ENCODE results near the gene PLCH2. TPM values are rescaled to one million over a fixed set of nuclear protein-coding genes. Genes with fewer than 3 reads are reported as not detected.
"Not testable (repeated sequence)": the region's sequence is repeated elsewhere in the genome, so short reads cannot be mapped to it uniquely, and the experiment has no call there.

PLCH2 gene
- total and polyA plus RNA-seq, 11 donors = 0.04 to 1.0 (median 0.35) TPM; not detected in 4

GRCh38 chr1:2438038-2438437 lies 38.1 kb upstream of the PLCH2 start:
- intact Hi-C loops (cut with DNase I) = loop anchor here in 1 of 10 donors (10.0 kb wide), 1 partner anchor 217 kb away; no protein-coding TSS in a partner anchor
- Histone ChIP-seq H3K9me3 (no peaks in the 10 kb centered on the region), H3K27me3 (peaks cover 7 to 45% (median 21%) of the 10 kb centered on the region in 9 donors), H3K4me1 (peaks cover 0 to under 1% (median 0%) of the 10 kb centered on the region in 12 donors), H3K4me3 (no peak overlapping the region), H3K36me3 (no peaks in the 10 kb centered on the region), H3K27ac (no peak overlapping the region)
- TF ChIP-seq CTCF (IDR thresholded peaks at IDR 0.05) (no peak), POLR2A (IDR thresholded peaks at IDR 0.05) (no peak)
- DNase-seq (no peak), ATAC-seq (no peak)
- WGBS, 4 donors = 73 to 80% (median 77%) methylated on average over 2 to 15 of the region's 15 CpGs

- Histone ChIP-seq H3K4me3 (no peak overlapping the region), H3K9me3 (no peaks in the 10 kb centered on the region), H3K36me3 (no peaks in the 10 kb centered on the region), H3K27me3 (peaks cover 13 to 44% (median 24%) of the 10 kb centered on the region in 9 donors), H3K27ac (no peak overlapping the region), H3K4me1 (peaks cover 0 to 6% (median 0%) of the 10 kb centered on the region in 12 donors)
- no peak for ATAC-seq
- no peak for DNase-seq
- 82 to 87% (median 85%) methylated on average over 11 to 14 of the region's 14 CpGs for WGBS, 4 donors
- TF ChIP-seq POLR2A (IDR thresholded peaks at IDR 0.05) (no peak), CTCF (IDR thresholded peaks at IDR 0.05) (no peak)
- intact Hi-C loops (cut with DNase I) = loop anchor here in 1 of 10 donors (10.0 kb wide), 1 partner anchor 216 kb away; no protein-coding TSS in a partner anchor
These were observed 37.4 kb upstream of the PLCH2 start for GRCh38 chr1:2438641-2439040.

GRCh38 chr1:2439369-2439768 lies 36.7 kb upstream of the PLCH2 start:
- WGBS, 4 donors = 51 to 65% (median 61%) methylated on average over 9 to 15 of the region's 15 CpGs
- Histone ChIP-seq H3K27me3 (peaks cover 20 to 43% (median 29%) of the 10 kb centered on the region in 9 donors), H3K36me3 (no peaks in the 10 kb centered on the region), H3K9me3 (no peaks in the 10 kb centered on the region), H3K27ac (no peak overlapping the region), H3K4me1 (peaks cover 0 to 10% (median 0%) of the 10 kb centered on the region in 12 donors), H3K4me3 (no peak overlapping the region)
- DNase-seq = no peak
- intact Hi-C loops (cut with DNase I) = loop anchor here in 1 of 10 donors (10.0 kb wide), 1 partner anchor 215 kb away; no protein-coding TSS in a partner anchor
- TF ChIP-seq CTCF (IDR thresholded peaks at IDR 0.05) (no peak), POLR2A (IDR thresholded peaks at IDR 0.05) (no peak)
- no peak for ATAC-seq

GRCh38 chr1:2440346-2440745 lies 35.7 kb upstream of the PLCH2 start:
- peak in 1 of 4 donors; percentile 24 for ATAC-seq
- peak in 1 of 5 donors; percentile 29 for DNase-seq
- intact Hi-C loops (cut with DNase I); H3K4me3 ChIP-seq; H3K36me3 ChIP-seq; H3K9me3 ChIP-seq; H3K27ac ChIP-seq: not testable (repeated sequence)
- Histone ChIP-seq H3K27me3 (peaks cover 24 to 48% (median 35%) of the 10 kb centered on the region in 9 donors), H3K4me1 (peaks cover 0 to 10% (median 0%) of the 10 kb centered on the region in 12 donors)
- WGBS, 4 donors = 87 to 93% (median 92%) methylated on average over 22 to 23 of the region's 23 CpGs

- WGBS, 4 donors = 47 to 55% (median 53%) methylated on average over 5 to 13 of the region's 13 CpGs
- ATAC-seq = no peak
These were observed 34.3 kb upstream of the PLCH2 start for GRCh38 chr1:2441746-2442145.

More at GRCh38 chr1:2441746-2442145, 34.3 kb upstream of the PLCH2 start:
- DNase-seq = no peak
- Histone ChIP-seq H3K27ac (no peak overlapping the region), H3K9me3 (no peaks in the 10 kb centered on the region), H3K4me3 (no peak overlapping the region), H3K27me3 (peaks cover 32 to 62% (median 36%) of the 10 kb centered on the region in 9 donors), H3K4me1 (peaks cover 0 to 10% (median 0%) of the 10 kb centered on the region in 12 donors), H3K36me3 (no peaks in the 10 kb centered on the region)
- intact Hi-C loops (cut with DNase I) = no loop called here
- TF ChIP-seq CTCF (IDR thresholded peaks at IDR 0.05) = no peak
- no peak for TF ChIP-seq POLR2A (IDR thresholded peaks at IDR 0.05)
